ELF-1 (cell line): ENCODE data around the gene DNAH12.
"Not testable (repeated sequence)": the region's sequence is repeated elsewhere in the genome, so short reads cannot be mapped to it uniquely, and the experiment has no call there.

Experiments
- DNase-seq: peaks from one replicate; pipeline ENCODE4 v3.0.0-alpha.2; 2016; ENCODE audit warnings: low read depth, low spot score

DNAH12 gene

GRCh38 chr3:57331078-57331610 lies 213.0 kb downstream of the DNAH12 start:
- DNase-seq: no peak

GRCh38 chr3:57326498-57326897 lies 217.6 kb downstream of the DNAH12 start:
- not testable (repeated sequence) for DNase-seq

DNA sequence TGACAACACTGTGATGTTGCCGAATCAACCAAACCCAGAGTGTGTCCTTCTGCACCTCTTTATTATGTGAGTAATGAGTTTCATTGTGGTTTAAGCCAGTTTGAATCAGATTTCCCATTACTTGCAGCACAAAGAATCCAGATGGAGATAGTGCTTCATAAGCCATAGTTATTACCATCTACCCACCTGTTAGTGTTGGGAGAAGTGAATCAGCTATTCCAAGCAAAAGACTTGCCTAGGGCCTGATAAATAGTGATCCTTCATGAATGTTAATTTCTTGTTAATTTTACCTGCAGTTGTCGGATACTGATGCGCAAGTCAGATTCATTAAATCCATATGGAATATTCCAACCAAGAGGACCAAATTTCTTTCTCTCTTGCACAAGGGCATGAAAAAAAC lies 229.9 kb downstream of the DNAH12 start:
- DNase-seq: no peak

GRCh38 chr3:57309769-57310360 lies 234.3 kb downstream of the DNAH12 start:
- DNase-seq: no peak

DNA sequence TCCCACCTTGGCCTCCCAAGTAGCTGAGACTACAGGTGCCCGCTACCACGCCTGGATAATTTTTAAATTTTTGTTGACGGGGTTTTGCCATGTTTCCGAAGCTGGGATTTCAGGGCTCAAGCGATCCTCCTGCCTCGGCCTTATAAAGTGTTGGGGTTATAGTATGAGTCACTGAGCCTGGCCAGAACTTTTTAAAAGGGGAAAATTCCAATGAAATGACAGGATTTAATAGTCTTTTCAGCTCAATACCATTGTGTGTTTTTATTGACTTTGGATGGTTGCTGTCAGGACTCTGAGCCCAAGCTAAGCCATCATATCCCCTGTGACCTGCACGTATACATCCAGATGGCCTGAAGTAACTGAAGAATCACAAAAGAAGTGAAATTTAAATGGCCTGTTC lies 240.6 kb downstream of the DNAH12 start:
- not testable (repeated sequence) for DNase-seq

DNA sequence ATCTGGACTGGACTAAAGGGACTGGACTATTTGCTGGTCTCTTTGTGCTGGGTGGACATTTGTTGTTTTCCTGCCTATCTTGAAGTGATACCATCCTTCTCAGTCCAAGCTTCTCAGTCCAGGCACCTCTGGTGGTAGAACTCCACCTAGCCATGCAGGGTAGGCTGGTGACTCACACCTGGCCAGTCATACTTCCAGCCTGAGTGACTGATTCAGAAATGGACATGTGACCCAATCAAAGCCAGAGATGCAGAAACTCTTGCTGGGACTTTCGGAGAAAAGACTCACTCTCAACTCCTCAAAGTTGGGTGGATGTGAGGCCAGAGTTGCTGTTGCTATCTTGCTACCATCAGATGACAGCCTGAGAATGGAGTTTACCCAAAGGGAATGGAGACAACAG lies 246.1 kb downstream of the DNAH12 start:
- peak; percentile 10 for DNase-seq

DNA sequence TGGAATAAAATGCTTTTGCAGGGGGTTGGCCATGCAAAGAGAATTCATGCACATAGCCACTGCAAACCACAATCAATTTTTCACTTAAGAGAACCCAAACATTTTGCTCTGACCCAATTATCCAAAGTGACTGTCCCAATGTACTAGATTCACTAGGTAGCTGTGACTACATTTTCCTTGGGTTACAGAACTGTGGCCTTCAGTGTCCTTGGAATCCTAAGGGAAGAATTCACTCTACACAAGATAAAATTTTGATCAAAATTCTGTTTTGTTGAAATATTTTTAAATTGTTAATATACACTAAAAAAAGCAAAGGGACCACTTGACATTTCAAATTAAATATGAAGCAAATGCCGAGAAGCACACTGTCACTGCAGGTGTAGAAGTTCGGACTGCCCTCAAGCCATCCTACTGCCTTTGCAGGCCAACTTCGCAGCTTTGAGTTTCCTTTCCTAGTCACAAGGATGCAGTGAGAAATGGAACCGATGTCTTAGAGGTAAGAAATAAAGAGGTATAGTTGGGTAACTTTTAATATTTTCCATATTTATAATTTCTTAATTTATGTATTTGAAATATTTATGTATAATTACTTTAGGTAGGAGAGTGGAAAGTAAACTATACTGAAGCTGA lies 251.1 kb downstream of the DNAH12 start:
- no peak for DNase-seq

DNA sequence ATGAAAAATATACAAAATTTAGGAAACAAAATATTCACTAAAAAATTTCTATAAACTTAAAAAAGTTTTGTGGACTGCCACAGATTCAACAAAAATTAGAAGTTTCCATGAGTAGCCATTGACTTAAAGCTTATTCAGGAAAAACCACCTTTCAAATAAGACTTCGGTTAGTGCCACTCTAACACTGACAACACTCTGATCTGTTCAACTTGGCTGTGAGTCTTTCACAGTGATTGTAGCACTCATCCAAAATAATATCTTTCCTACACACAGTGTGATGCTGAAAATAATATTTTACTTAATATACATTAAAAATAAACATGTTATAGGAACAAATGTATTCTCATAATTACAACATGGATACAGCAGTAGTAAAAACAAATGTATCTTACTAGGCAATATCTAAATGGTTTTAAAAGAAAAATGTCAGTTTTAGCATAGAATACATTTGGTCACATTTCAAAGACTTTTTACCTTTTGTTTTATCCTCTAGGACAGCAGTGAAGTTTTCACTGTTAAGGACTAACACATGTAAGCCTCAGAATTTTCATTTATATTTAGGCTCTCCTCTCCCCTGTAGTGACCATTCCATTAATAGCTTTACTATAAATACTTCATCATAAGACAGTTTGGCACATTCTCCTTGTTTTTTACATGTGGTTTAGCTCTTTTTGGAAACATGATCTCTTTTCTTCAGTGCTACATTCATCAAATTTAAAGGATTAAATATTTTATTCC lies 251.8 kb downstream of the DNAH12 start, which contains the start of gene ASB14:
Gene ASB14, minus strand, starts transcription at position 527 of the 738 bp plus-strand sequence. CDS start 652 bp downstream, outside the sequence.
- no peak for DNase-seq

DNA sequence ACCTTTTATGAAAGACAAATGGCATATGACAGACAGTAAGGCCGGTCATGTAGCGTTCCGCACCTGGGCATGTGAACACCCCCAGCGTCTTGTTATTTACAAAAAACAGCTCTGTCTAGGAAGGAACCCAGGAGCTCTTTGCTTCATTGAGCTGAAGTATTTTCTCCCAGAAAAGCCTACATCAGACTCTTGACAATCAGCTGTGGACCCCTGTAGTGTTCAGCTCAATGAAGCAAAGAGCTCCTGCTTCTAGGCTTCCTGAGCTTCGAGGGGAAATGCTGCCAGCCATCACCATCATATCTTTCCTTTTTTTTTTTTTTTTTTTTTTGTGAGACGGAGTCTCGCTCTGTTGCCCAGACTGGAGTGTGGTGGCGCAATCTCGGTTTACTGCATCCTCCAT lies 255.7 kb downstream of the DNAH12 start:
- no peak for DNase-seq

DNA sequence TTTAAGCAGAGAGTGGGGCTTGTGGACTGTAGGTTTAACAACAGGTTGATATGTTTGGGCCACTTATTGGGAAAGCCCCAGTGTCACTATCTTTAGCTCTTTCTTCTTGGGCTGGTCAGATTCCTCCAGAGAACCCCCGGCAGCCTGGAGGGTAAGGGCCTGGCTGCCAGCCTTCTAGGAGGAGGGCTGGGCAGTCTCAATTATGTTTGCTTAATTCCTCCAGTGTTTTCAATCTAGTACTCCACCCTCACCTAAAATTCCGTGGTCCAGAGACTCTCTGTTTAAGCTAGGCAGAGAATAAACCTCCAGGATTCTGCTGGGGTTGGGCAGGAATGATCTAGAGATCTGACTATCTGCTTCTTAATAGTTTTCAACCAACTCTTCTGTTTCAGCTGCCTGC lies 256.9 kb downstream of the DNAH12 start:
- DNase-seq: no peak

DNA sequence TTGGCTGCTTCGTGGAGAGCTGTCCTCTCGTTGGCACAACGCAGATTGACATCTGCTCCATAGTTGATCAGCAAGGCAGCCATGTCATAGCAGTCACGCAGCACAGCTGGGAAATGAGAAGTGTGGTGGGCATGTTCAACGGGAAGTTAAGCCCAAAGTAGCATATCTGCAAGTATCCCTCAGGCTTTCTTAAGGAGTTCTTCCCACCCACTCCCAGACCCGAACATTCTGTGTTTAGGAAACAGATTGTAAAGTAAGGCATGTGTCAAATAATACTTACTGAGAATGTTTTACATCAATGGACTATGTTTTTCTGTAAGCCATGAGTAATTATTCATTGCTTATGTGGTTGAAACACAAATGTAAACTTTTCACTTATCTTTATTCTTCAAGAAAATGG lies 260.8 kb downstream of the DNAH12 start:
- DNase-seq: no peak

- DNase-seq: no peak
Observed at GRCh38 chr3:57281715-57282114, 262.4 kb downstream of the DNAH12 start.

DNA sequence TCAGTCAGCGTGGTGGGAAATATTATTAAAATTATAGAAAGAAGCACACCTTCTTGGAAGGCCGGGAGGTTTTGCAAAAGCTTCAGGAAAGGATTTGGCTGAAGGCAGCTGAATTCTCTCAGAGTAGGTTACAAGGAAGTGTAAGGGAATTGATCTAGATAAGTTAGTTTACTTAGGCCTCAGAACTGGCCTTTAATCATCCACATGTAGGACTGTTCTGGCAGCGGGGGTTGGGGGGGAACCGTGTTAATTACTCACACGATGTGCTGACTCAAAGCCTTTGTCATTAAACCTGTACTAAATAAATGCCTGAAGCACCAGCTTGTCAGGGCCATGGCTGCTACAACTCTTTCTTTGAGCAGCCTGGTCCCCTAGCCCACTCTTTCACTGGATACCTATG lies 264.5 kb downstream of the DNAH12 start:
- no peak for DNase-seq

GRCh38 chr3:57278237-57278636 lies 265.9 kb downstream of the DNAH12 start:
- no peak for DNase-seq

- no peak for DNase-seq
Observed at GRCh38 chr3:57275393-57275792, 268.8 kb downstream of the DNAH12 start.

GRCh38 chr3:57274845-57275244 lies 269.3 kb downstream of the DNAH12 start:
- no peak for DNase-seq

DNA sequence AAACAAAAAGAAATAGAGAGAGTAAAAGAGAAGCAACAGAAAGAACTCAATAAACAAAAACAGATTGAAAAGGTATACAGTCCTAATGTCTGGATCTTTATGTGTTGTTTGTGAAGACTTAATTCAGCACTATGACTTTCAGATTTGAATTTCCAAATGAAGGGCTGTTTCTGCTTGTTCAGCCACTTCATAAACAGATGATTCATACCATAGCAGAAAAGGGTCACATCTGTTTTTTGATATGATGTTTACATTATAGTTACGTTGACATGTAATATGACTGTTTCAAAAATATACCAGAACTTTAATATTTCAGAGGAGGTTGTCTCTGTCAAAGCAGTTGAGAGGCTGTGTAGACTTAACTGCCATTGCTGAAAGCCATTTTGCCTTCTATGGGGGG lies 275.7 kb downstream of the DNAH12 start:
- DNase-seq: no peak

- DNase-seq: no peak
Observed at GRCh38 chr3:57261929-57262328, 282.2 kb downstream of the DNAH12 start.

DNA sequence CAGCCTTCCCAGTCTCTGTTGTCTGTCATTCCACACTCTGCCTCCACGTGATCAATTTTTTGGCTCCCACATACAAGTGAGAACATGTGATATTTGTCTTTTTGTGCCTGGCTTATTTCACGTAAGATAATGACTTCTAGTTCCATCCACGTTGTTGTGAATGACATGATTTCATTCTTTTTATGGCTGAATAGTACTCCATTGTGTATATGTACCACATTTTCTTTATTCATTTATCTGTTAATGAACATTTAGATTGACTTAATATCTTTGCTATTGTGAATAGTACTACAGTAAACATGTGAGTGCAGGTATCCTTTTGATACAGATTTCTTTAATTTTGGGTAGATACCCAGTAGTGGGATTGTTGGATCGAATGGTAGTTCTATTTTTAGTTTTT lies 283.0 kb downstream of the DNAH12 start:
- DNase-seq: no peak

- no peak for DNase-seq
Observed at GRCh38 chr3:57257678-57258077, 286.5 kb downstream of the DNAH12 start.

GRCh38 chr3:57256844-57257243 lies 287.3 kb downstream of the DNAH12 start:
- DNase-seq: no peak

- no peak for DNase-seq
Observed at GRCh38 chr3:57252404-57252803, 291.7 kb downstream of the DNAH12 start.

DNA sequence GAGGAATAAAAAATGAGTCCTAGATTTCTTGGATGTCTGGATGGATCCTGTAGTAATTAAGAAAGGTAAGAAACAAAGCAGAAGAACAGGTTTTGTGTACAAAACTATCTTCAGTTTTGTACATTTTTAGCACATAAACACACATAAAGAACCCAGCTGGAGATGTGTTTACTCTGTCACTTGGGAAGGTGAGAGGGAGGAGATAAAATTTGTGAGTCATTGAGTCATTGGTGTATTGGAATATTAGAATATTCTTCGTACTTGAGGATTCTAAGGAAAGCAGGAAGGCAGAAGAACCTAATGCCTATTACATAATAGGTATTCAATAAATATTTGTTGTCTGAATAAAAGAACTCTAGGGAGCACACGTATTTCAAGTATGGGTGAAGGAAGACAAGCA lies 299.2 kb downstream of the DNAH12 start:
- DNase-seq: no peak
